ENCODE measurements around the gene PRR11.
"Not testable (repeated sequence)": the region's sequence is repeated elsewhere in the genome, so short reads cannot be mapped to it uniquely, and the experiment has no call there.

The PRR11 gene

GRCh38 chr17:59220328-59221158 lies 65.0 kb downstream of the PRR11 start, which contains the start of gene GDPD1:
Gene GDPD1, plus strand, starts transcription at chr17:59220511. Its CDS starts 99 bp downstream, at chr17:59220610.
- Mint-ChIP-seq H3K4me1 (ENCODE audit: low read depth) (peaks cover 12% of the 10 kb centered on the region), H3K4me3 (peak within 1 kb of the TSS; percentile 99), H3K27ac (peak within 1 kb of the TSS; percentile 93), H3K27me3 (no peaks in the 10 kb centered on the region), H3K9me3 (ENCODE audit: low read depth) (no peaks in the 10 kb centered on the region), H3K36me3 (no peaks in the 10 kb centered on the region)

DNA sequence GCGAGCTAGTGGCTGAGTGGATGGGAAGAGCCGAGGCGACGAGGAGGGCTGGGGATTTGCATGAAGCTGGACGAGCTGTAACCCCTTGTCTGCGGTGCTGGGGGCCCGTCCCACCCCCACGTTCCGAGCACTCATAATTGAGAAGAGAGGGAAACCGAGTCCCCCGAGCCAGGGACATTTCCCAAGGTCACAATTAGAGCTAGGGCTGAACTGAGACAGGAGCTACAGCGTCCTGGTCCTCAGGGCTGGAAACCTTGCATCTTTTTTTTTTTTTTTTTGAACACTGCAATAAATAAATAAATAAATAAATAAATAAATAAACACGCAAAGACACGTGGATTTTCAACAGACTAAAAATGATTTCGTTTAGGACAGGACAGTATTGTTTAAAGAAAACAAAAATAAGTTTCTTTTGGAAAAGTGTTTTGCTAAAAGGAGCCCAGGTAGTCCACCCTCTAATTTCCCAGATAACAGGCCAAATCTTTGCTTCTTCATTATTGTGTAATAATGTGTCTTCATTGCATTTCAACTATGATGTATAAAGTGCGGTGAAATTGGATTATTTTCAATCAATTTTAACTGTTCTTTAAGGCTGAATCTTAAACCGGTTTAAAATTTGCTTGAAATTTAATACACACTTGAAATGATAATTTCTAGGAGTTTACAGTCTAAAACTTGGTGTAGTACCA lies 65.8 kb downstream of the PRR11 start:
- Mint-ChIP-seq H3K36me3 (no peaks in the 10 kb centered on the region), H3K27ac (no peak overlapping the region), H3K4me3 (peak overlapping the region; percentile 99), H3K27me3 (no peaks in the 10 kb centered on the region), H3K4me1 (ENCODE audit: low read depth) (peaks cover 12% of the 10 kb centered on the region), H3K9me3 (ENCODE audit: low read depth) (no peaks in the 10 kb centered on the region)

- Mint-ChIP-seq H3K9me3 (ENCODE audit: low read depth) (no peaks in the 10 kb centered on the region), H3K27me3 (no peaks in the 10 kb centered on the region), H3K4me3 (no peak overlapping the region), H3K36me3 (no peaks in the 10 kb centered on the region), H3K27ac (no peak overlapping the region), H3K4me1 (ENCODE audit: low read depth) (peaks cover 12% of the 10 kb centered on the region)
Measured at GRCh38 chr17:59223813-59224212, 68.3 kb downstream of the PRR11 start.

- not testable (repeated sequence) for H3K36me3 Mint-ChIP-seq, H3K27me3 Mint-ChIP-seq
Measured at GRCh38 chr17:59228588-59228987, 73.0 kb downstream of the PRR11 start.

GRCh38 chr17:59230764-59231163 lies 75.2 kb downstream of the PRR11 start:
- Mint-ChIP-seq H3K36me3 (no peaks in the 10 kb centered on the region), H3K4me3 (no peak overlapping the region), H3K27me3 (no peaks in the 10 kb centered on the region), H3K27ac (no peak overlapping the region), H3K9me3 (ENCODE audit: low read depth) (no peaks in the 10 kb centered on the region), H3K4me1 (ENCODE audit: low read depth) (peaks cover 3% of the 10 kb centered on the region)

More at GRCh38 chr17:59228588-59228987, 73.0 kb downstream of the PRR11 start:
- not testable (repeated sequence) for H3K4me3 Mint-ChIP-seq; H3K4me1 Mint-ChIP-seq (ENCODE audit: low read depth); H3K9me3 Mint-ChIP-seq (ENCODE audit: low read depth); H3K27ac Mint-ChIP-seq

DNA sequence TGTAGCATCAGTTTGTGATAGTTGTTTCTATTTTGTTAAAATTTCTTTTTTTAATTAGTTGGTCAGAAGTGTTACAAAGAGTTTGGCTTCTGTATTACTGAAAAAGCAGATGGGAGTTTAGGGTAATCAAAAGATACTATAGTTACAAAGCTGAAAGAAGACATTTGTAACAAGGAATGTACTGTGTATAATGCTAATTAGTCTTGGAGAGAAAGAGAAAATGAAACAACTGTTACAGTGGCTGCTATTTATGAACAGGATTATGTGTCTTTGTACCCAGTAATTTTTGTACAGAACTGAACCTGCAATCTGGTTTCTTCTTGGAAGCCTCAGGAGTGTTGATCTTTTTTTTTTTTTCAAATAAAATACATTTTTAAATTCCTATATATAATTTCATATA lies 79.1 kb downstream of the PRR11 start:
- H3K4me3 Mint-ChIP-seq: no peak overlapping the region
- no peaks in the 10 kb centered on the region for H3K27me3 Mint-ChIP-seq
- H3K27ac Mint-ChIP-seq: no peak overlapping the region
- H3K36me3 Mint-ChIP-seq: no peaks in the 10 kb centered on the region
- peaks cover 3% of the 10 kb centered on the region for H3K4me1 Mint-ChIP-seq (ENCODE audit: low read depth)
- no peaks in the 10 kb centered on the region for H3K9me3 Mint-ChIP-seq (ENCODE audit: low read depth)

GRCh38 chr17:59238906-59239305 lies 83.4 kb downstream of the PRR11 start:
- Mint-ChIP-seq H3K4me3 (no peak overlapping the region), H3K27me3 (no peaks in the 10 kb centered on the region), H3K36me3 (no peaks in the 10 kb centered on the region), H3K4me1 (ENCODE audit: low read depth) (no peaks in the 10 kb centered on the region), H3K27ac (no peak overlapping the region), H3K9me3 (ENCODE audit: low read depth) (no peaks in the 10 kb centered on the region)

- H3K36me3 Mint-ChIP-seq: peaks cover 7% of the 10 kb centered on the region
- H3K27me3 Mint-ChIP-seq: no peaks in the 10 kb centered on the region
Measured at GRCh38 chr17:59244081-59244480, 88.5 kb downstream of the PRR11 start.

More at GRCh38 chr17:59244081-59244480, 88.5 kb downstream of the PRR11 start:
- no peak overlapping the region for H3K27ac Mint-ChIP-seq
- H3K4me3 Mint-ChIP-seq: no peak overlapping the region
- no peaks in the 10 kb centered on the region for H3K4me1 Mint-ChIP-seq (ENCODE audit: low read depth)
- H3K9me3 Mint-ChIP-seq (ENCODE audit: low read depth): no peaks in the 10 kb centered on the region
